VCaP (cell line): ENCODE measurements around the gene DOK6.

Source experiments
- H3K27ac ChIP-seq: fragments of 450-650 bp; 2 replicates; pipeline ENCODE4 v1.5.1; 2017
- TF ChIP-seq, protein P1 (sequence below): fragments of 450-650 bp; conservative IDR thresholded peaks from 2 replicates; pipeline ENCODE4 v1.5.1; 2017; ENCODE audit warnings: mild to moderate bottlenecking, moderate library complexity

The DOK6 gene

DNA sequence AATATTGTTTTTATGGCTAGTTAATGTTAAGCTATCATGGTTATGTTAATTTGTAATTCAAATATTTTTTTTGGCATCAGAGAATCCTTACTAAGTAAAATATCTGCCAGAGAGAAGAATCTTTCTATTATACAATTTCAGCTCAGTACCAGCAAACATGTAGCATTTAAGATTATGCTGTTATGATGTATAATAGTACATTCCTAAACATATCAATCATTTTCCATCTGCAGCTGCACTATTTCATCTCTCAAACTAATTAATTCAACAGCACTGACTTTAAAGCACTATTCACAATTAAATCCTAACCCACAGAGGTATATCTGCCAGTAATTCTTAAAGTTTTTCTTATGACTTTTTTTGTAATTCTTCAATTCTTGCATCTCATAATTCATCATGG lies 296.4 kb downstream of the DOK6 start:
- TF ChIP-seq, protein P1, sequence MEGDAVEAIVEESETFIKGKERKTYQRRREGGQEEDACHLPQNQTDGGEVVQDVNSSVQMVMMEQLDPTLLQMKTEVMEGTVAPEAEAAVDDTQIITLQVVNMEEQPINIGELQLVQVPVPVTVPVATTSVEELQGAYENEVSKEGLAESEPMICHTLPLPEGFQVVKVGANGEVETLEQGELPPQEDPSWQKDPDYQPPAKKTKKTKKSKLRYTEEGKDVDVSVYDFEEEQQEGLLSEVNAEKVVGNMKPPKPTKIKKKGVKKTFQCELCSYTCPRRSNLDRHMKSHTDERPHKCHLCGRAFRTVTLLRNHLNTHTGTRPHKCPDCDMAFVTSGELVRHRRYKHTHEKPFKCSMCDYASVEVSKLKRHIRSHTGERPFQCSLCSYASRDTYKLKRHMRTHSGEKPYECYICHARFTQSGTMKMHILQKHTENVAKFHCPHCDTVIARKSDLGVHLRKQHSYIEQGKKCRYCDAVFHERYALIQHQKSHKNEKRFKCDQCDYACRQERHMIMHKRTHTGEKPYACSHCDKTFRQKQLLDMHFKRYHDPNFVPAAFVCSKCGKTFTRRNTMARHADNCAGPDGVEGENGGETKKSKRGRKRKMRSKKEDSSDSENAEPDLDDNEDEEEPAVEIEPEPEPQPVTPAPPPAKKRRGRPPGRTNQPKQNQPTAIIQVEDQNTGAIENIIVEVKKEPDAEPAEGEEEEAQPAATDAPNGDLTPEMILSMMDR = no peak
- H3K27ac ChIP-seq = no peak overlapping the region

DNA sequence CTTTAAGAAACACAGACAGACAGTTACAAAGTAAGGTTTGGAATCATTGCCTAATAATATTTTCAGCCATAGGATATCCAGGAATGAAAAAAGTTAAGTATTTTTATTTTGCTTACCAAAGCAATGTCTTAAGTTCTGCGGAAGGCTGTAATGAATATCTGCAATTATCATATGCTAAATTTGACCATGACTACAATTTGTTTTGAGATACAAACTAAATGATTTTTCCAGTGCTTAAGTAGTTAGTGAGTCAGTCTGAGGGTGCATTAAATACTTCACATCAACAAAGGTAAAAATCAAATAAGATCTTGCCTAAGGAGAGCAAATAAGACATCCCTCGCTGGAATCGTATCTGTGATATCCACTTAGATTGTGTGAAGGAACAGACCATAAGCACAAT lies 297.0 kb downstream of the DOK6 start:
- no peak overlapping the region for H3K27ac ChIP-seq
- TF ChIP-seq, protein P1 = no peak

DNA sequence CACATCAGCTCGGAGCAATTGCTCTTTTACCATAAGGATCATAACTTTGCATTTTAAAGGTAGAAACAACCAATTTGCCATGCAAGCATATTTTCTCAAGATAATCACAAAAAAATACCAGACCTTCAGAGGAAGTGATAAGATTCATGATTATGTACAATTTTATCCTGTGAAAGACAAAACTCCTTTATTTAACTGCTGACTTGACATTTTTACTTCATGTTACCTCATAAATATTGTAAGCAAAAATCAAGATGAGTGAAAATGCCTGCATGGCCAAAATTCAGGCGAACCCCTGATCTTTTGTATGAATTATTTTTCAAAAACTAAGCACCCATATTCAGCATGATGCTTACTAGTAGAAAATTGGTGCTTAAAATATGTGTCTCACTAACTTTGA lies 300.6 kb downstream of the DOK6 start:
- no peak overlapping the region for H3K27ac ChIP-seq
- TF ChIP-seq, protein P1 = no peak

GRCh38 chr18:69703461-69703860 lies 302.8 kb downstream of the DOK6 start:
- TF ChIP-seq, protein P1 = no peak
- no peak overlapping the region for H3K27ac ChIP-seq

DNA sequence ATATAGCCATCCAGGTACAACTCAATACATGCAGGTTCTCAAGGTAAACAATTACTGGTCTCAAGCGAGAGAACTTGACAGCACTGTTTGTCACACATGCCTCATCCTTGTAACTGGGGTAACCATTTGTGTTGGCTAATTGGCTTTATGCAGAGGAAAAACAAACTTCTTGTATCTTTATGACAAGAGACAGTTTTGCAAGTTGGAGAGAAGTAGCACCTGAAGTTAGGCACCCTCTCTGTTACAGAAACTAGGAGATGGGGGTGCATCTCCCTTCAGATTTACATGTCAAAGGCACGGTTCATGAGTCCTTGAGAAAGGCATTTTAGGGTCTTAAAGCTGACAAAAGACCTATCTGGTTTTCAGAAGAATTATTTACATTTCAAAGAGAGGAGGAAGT lies 305.3 kb downstream of the DOK6 start:
- no peak overlapping the region for H3K27ac ChIP-seq
- TF ChIP-seq, protein P1 = no peak

DNA sequence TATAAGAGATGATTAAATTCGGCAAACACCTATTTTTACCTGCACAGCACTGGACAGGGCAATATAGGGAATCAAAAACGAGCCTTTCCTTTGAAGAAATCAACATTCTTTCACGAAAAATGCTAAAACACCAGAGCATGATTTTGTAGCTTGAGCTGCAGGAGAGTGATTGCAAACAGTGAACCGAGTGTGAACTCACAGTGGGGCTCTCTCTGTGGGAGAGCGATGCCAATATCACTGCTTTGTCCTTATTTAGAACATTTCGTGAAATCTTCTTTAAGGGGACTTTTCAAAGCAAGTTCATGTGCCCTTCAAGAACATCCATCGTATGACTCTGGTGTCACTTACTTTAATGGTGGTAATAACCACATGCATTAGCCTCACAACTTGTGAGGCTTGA lies 308.2 kb downstream of the DOK6 start:
- TF ChIP-seq, protein P1 = no peak
- H3K27ac ChIP-seq = no peak overlapping the region

GRCh38 chr18:69715191-69715795 lies 314.6 kb downstream of the DOK6 start:
- TF ChIP-seq, protein P1 = no peak
- no peak overlapping the region for H3K27ac ChIP-seq
